PC-9 (cell line): ENCODE results near the gene USP2. TPM values are rescaled to one million over a fixed set of nuclear protein-coding genes. Genes with fewer than 3 reads are reported as not detected.
A peak's percentile ranks its signal among the peaks of the same experiment; 100 is the strongest.

Source experiments
- BruUV-seq: library from RNA; stranded (reverse); fragments of 400-500 nt; replicated peaks from 2 replicates; lab custom pipeline; 2021; lab: Mats Ljungman, UMichigan
- CTCF ChIA-PET: fragments of 300-600 bp; sonication (Branson Sonifier 250); formaldehyde crosslinking; loops from one replicate; lab custom pipeline; 2022; ENCODE audit warnings: antibody characterized with exemption; lab: Charles Lee
- POLR2A ChIA-PET: fragments of 300-600 bp; sonication (Branson Sonifier 250); formaldehyde crosslinking; loops from one replicate; lab custom pipeline; 2022; ENCODE audit warnings: antibody characterized with exemption; ENCODE audit not compliant: unreplicated experiment; lab: Charles Lee
- DNase-seq, 2 experiments: peaks; one replicate each; pipeline versions ENCODE4 v3.0.0 to v3.0.0-alpha.2; 2015 to 2022; ENCODE audit warnings: mixed read lengths in 1 of 2
- H2AFZ ChIP-seq: fragments of 200-600 bp; sonication (generic); 2 replicates; pipeline ENCODE4 v1.8.1; 2017; ENCODE audit warnings: antibody characterized with exemption
- H3F3A ChIP-seq: fragments of 200-600 bp; sonication (generic); 2 replicates; pipeline ENCODE4 v1.8.1; 2017; ENCODE audit warnings: antibody characterized with exemption, mild to moderate bottlenecking, low read depth; ENCODE audit not compliant: insufficient read depth
- H3K27ac ChIP-seq: fragments of 200-600 bp; sonication (generic); 2 replicates; pipeline ENCODE4 v1.6.1; 2016; ENCODE audit warnings: mixed run types
- H3K27me3 ChIP-seq: fragments of 200-600 bp; sonication (generic); 2 replicates; pipeline ENCODE4 v1.6.1; 2016; ENCODE audit warnings: low read depth, mixed run types; ENCODE audit not compliant: insufficient read depth
- H3K36me3 ChIP-seq: fragments of 200-600 bp; sonication (generic); 2 replicates; pipeline ENCODE4 v1.6.1; 2016; ENCODE audit warnings: low read depth, mixed run types
- H3K4me1 ChIP-seq: fragments of 200-600 bp; sonication (generic); replicated peaks from 2 replicates; pipeline ENCODE4 v1.6.1; 2016; ENCODE audit warnings: mixed run types; ENCODE audit not compliant: insufficient read depth
- H3K4me2 ChIP-seq: fragments of 200-600 bp; sonication (generic); 2 replicates; pipeline ENCODE4 v1.6.1; 2017; ENCODE audit warnings: mixed run types
- H3K4me3 ChIP-seq: fragments of 200-600 bp; sonication (generic); 2 replicates; pipeline ENCODE4 v1.6.1; 2016; ENCODE audit warnings: mixed run types
- H3K79me2 ChIP-seq: fragments of 200-600 bp; sonication (generic); 2 replicates; pipeline ENCODE4 v1.6.1; 2017; ENCODE audit warnings: low read depth, mixed run types
- H3K9me2 ChIP-seq: fragments of 200-600 bp; sonication (generic); 2 replicates; pipeline ENCODE4 v1.8.1; 2017; ENCODE audit warnings: mild to moderate bottlenecking; ENCODE audit not compliant: insufficient read depth
- H3K9me3 ChIP-seq: fragments of 200-600 bp; sonication (generic); 2 replicates; pipeline ENCODE4 v1.8.1; 2016; ENCODE audit warnings: low read depth; ENCODE audit not compliant: insufficient read depth
- H4K20me1 ChIP-seq: fragments of 200-600 bp; sonication (generic); 2 replicates; pipeline ENCODE4 v1.8.1; 2017; ENCODE audit not compliant: insufficient read depth
- EZH2 ChIP-seq: fragments of 200-600 bp; sonication (generic); IDR thresholded peaks from 2 replicates; pipeline ENCODE4 v1.8.0; 2017; ENCODE audit warnings: antibody characterized with exemption, low read depth
- intact Hi-C: fragments of 100-400 bp; cut with micrococcal nuclease; formaldehyde crosslinking; loops from one replicate; pipeline ENCODE4 v1.10.0; 2022; ENCODE audit not compliant: unreplicated experiment
- total RNA-seq: library from RNA; stranded (reverse); gene quantifications from 2 replicates; pipeline ENCODE4 v1.2.3, GENCODE V29; 2021
- TF ChIP-seq, protein P1 (sequence below): fragments of 200-600 bp; sonication (generic); conservative IDR thresholded peaks from 2 replicates; pipeline ENCODE4 v1.6.1; 2017; ENCODE audit warnings: mixed run types, antibody characterized with exemption, mild to moderate bottlenecking, moderate library complexity

USP2 gene
- total RNA-seq, 1 experiment from 2014 or later, result 2.1 TPM

DNA sequence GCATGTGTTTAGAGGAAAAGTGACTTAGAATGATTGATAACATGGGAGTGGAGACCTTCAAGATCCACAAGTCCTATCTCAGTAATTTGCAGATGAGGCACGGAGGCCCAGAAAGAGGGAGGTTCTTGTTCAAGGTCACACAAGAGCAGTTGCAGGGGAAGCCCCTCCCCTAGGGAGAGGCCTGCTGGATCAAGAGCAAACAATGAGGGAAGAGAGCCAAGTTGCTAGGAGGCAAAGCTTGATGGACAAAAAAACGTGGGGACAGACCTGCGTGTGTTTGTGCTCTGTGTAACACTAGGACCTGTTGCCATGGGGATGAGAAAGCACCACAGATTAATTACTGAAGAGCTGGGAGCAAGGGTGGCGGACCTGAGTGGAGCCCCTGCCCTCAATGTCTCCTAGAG lies 28.6 kb downstream of the USP2 start:
- intact Hi-C loops, result no loop called here
- Histone ChIP-seq H3K9me3 (no peaks in the 10 kb centered on the region), H3K27me3 (0 out of 2 replicates have a peak, but pooled peaks cover 12% of the 10 kb centered on the region), H3K4me3 (no peak overlapping the region), H3F3A (peaks cover 11% of the 10 kb centered on the region; the same call in 1 of the 2 replicates), H3K79me2 (no peaks in the 10 kb centered on the region), H3K36me3 (no peaks in the 10 kb centered on the region), H2AFZ (no peak overlapping the region), H3K4me1 (no peaks in the 10 kb centered on the region), H4K20me1 (no peaks in the 10 kb centered on the region), H3K9me2 (no peaks in the 10 kb centered on the region), H3K4me2 (no peak overlapping the region), H3K27ac (no peak overlapping the region)
- ChIA-PET POLR2A (interaction anchor here (0.6 kb wide), 1 partner anchor 80 kb away, joined by 4 read pairs; no protein-coding TSS in a partner anchor), CTCF (no interaction called here)
- no TSS peak for BruUV-seq
- peak in 1 of 2 experiments; percentile 57 for DNase-seq
- TF ChIP-seq, protein P1, sequence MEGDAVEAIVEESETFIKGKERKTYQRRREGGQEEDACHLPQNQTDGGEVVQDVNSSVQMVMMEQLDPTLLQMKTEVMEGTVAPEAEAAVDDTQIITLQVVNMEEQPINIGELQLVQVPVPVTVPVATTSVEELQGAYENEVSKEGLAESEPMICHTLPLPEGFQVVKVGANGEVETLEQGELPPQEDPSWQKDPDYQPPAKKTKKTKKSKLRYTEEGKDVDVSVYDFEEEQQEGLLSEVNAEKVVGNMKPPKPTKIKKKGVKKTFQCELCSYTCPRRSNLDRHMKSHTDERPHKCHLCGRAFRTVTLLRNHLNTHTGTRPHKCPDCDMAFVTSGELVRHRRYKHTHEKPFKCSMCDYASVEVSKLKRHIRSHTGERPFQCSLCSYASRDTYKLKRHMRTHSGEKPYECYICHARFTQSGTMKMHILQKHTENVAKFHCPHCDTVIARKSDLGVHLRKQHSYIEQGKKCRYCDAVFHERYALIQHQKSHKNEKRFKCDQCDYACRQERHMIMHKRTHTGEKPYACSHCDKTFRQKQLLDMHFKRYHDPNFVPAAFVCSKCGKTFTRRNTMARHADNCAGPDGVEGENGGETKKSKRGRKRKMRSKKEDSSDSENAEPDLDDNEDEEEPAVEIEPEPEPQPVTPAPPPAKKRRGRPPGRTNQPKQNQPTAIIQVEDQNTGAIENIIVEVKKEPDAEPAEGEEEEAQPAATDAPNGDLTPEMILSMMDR, result no peak
- no peak for TF ChIP-seq EZH2

DNA sequence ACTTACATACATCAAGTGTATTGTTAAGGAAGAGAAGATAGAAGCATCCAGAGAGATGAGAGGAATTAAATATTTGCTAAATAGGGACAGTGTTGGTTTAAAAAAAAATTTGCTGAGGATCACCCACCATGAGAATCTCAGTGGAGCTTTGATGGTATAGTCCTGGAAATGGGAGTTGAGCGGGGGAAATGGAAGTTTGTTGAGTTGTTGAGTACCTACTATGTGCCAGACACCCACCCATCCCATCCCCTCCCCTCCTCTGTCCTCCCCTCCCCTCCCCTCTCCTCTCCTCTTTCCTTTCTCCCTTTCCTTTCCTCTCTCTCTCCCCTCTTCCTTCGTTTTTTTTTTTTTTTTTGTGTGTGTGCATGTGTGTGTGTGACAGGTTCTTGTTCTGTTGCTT lies 30.3 kb downstream of the USP2 start:
- Histone ChIP-seq H3K27me3 (peaks cover 26% of the 10 kb centered on the region), H3K36me3 (no peaks in the 10 kb centered on the region), H2AFZ (no peak overlapping the region), H3K27ac (no peak overlapping the region), H3K4me1 (no peaks in the 10 kb centered on the region), H3K4me2 (no peak overlapping the region), H3K9me3 (no peaks in the 10 kb centered on the region), H3K9me2 (no peaks in the 10 kb centered on the region), H4K20me1 (no peaks in the 10 kb centered on the region), H3K4me3 (no peak overlapping the region), H3K79me2 (no peaks in the 10 kb centered on the region), H3F3A (peaks cover 11% of the 10 kb centered on the region; the same call in 1 of the 2 replicates)
- DNase-seq, result no peak
- intact Hi-C loops, result no loop called here
- ChIA-PET POLR2A (no interaction called here), CTCF (no interaction called here)
- TF ChIP-seq EZH2, result no peak
- BruUV-seq, result no TSS peak

DNA sequence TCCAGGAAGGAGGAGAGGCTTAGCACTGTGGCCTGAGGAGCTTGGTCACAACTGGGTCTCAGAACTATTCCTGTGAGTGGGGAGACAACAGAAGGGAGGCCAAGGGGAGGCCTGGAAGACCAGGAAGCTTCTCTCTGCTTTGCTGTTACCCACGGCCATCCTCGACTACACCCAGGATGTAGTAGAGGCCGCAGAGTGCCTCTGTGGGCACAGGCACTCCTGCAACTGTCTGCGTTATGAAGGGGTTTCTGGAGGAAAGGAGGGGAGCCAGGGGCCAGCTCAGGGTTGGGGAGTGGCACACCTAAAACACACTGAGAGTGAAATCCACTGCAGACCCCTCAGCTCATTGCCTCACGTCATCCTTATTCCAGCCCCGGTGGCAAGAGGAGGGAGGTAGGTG lies 31.2 kb downstream of the USP2 start:
- H3K9me3 ChIP-seq, result no peaks in the 10 kb centered on the region
- no peaks in the 10 kb centered on the region for H3K4me1 ChIP-seq
- no peak for DNase-seq
- H3K36me3 ChIP-seq, result no peaks in the 10 kb centered on the region
- no peak overlapping the region for H3K27ac ChIP-seq
- no TSS peak for BruUV-seq
- intact Hi-C loops, result no loop called here
- ChIA-PET POLR2A (interaction anchor here (0.6 kb wide), 1 partner anchor 161 kb away, joined by 5 read pairs; no protein-coding TSS in a partner anchor), CTCF (interaction anchor here (0.6 kb wide), 1 partner anchor 472 kb away, joined by 9 read pairs; no protein-coding TSS in a partner anchor)
- no peak for TF ChIP-seq EZH2
- TF ChIP-seq, protein P1, result no peak
- peaks cover 11% of the 10 kb centered on the region; the same call in 1 of the 2 replicates for H3F3A ChIP-seq
- H2AFZ ChIP-seq, result no peak overlapping the region
- no peaks in the 10 kb centered on the region for H3K79me2 ChIP-seq
- H3K4me3 ChIP-seq, result no peak overlapping the region
- H3K9me2 ChIP-seq, result no peaks in the 10 kb centered on the region
- H4K20me1 ChIP-seq, result no peaks in the 10 kb centered on the region
- no peak overlapping the region for H3K4me2 ChIP-seq
- peaks cover 33% of the 10 kb centered on the region for H3K27me3 ChIP-seq
